ENCODE results near the gene SLC29A4.

The SLC29A4 gene

GRCh38 chr7:5295039-5296014, 12.6 kb downstream of the SLC29A4 start:
- TF ChIP-seq CTCF (IDR thresholded peaks at IDR 0.05) = no peak

- no peak for TF ChIP-seq CTCF (IDR thresholded peaks at IDR 0.05)
Observed at GRCh38 chr7:5296015-5296610, 13.4 kb downstream of the SLC29A4 start.

- no peak for TF ChIP-seq CTCF (IDR thresholded peaks at IDR 0.05)
Observed at GRCh38 chr7:5296611-5297226, 14.0 kb downstream of the SLC29A4 start.

GRCh38 chr7:5300366-5300765, 17.6 kb downstream of the SLC29A4 start:
- no peak for TF ChIP-seq CTCF (IDR thresholded peaks at IDR 0.05)

- no peak for TF ChIP-seq CTCF (IDR thresholded peaks at IDR 0.05)
Observed at GRCh38 chr7:5302577-5302976, 19.8 kb downstream of the SLC29A4 start.

GRCh38 chr7:5303061-5303460, 20.3 kb downstream of the SLC29A4 start:
- no peak for TF ChIP-seq CTCF (IDR thresholded peaks at IDR 0.05)

- no peak for TF ChIP-seq CTCF (IDR thresholded peaks at IDR 0.05)
Observed at GRCh38 chr7:5303591-5304505, 21.1 kb downstream of the SLC29A4 start.
